GM12872 (cell line): Measurements from ENCODE around the gene HOXD12.

ENCODE experiments used
- TF ChIP-seq, protein P1 (sequence below): IDR thresholded peaks from 3 replicates; pipeline ENCODE4 v1.5.1; 2011; ENCODE audit warnings: low read depth, mild to moderate bottlenecking, low read length, moderate library complexity; ENCODE audit not compliant: insufficient read depth

Gene HOXD12

DNA sequence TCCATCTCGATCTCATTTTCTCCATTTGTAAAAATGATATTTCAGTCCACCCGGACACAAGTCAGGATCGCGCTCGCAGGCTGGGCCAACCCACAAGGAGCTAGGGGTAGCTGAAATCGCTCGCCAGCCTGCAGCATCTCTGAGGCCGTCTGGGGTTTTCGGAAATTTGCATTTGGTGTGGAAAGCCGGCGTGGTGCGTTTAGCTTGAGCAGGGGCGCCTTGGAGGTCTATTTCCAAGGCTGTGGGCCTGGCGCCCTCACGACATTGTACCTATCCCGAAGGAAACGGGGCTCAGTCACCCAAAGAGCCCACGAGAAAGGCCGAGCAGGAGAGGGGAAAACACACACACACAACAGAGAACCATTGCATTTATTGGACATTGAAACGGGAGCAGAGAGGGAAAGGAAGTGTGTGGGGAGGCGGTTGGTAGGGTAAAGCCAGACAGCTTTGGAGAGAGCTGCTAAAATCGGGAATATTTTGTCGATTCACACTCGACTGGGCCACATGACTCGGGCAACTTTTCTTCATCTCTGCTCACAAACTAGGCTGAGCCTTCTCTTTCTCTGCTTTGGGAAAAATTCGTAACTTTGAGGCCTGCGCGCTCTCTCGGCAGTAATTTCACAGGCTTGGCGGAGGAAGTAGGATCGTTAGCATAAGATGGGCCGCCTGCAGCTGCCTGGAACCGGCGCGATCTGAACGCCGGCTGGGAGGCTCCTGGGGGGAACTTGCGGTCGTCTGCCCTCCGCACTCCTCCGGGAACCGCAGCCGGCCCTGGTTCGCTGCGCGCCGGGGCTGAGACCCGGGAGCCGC lies 28.8 kb downstream of the HOXD12 start:
- TF ChIP-seq, protein P1, sequence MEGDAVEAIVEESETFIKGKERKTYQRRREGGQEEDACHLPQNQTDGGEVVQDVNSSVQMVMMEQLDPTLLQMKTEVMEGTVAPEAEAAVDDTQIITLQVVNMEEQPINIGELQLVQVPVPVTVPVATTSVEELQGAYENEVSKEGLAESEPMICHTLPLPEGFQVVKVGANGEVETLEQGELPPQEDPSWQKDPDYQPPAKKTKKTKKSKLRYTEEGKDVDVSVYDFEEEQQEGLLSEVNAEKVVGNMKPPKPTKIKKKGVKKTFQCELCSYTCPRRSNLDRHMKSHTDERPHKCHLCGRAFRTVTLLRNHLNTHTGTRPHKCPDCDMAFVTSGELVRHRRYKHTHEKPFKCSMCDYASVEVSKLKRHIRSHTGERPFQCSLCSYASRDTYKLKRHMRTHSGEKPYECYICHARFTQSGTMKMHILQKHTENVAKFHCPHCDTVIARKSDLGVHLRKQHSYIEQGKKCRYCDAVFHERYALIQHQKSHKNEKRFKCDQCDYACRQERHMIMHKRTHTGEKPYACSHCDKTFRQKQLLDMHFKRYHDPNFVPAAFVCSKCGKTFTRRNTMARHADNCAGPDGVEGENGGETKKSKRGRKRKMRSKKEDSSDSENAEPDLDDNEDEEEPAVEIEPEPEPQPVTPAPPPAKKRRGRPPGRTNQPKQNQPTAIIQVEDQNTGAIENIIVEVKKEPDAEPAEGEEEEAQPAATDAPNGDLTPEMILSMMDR = no peak

DNA sequence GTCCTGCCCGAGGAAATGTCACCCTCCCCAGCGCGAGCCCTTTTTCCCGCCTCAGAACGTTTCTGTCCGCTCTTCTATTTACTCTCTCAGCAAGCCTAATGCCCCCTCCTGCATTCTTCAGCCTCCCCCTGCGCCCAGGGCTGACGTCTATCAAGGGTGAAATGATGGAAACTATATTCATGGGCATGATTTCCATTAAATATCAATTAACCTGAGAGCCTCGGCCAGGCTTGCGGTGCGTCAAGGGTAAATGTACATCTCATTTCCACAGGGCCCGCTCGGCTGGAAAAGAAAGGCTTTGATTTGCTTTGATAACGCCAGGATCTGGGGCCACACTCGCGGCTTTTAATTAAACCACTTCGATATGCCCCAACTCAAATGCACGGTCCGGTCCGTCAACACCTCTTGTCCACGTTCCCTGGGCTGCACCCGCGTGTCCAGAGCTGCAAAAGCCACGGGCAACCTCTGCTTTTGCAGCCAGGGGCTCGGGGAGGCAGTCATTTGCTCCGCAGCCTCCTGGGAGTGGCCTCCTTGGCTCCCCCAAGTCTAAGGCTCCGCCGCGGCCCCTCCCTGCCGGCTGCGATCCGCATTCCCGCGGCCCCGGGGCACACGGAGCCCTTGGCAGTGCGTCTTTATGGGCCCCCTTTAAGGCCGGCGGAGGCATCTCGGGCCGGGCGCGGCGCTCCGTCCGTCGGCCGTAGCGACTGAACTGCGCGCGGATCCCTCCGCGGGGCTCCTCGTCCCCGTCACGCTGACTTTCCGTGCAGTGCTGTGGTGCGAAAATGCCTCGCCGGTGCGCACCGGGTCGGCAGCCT lies 29.6 kb downstream of the HOXD12 start, which contains the start of gene HOXD8:
Gene HOXD8, plus strand, starts transcription at position 724 of the 815 bp plus-strand sequence. CDS start 662 bp downstream, outside the sequence.
- TF ChIP-seq, protein P1 = no peak

DNA sequence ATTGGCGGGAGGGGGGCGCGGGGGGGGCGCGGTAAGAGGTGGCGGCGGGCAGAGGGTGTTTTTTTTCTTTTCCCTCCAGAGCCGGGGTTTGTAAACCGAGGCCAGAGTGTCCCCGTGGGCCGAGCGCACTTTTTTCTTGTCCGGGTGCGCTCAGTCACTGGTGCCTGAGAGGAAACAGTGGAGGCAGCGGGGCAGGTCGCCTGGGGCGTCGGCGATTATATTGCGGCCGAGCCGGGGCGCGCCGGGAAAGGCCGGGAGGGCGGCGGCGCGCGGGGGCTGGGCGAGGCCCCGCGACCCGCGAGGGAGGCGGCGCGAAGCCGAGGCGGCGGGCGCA lies 30.2 kb downstream of the HOXD12 start:
- TF ChIP-seq, protein P1 = no peak

DNA sequence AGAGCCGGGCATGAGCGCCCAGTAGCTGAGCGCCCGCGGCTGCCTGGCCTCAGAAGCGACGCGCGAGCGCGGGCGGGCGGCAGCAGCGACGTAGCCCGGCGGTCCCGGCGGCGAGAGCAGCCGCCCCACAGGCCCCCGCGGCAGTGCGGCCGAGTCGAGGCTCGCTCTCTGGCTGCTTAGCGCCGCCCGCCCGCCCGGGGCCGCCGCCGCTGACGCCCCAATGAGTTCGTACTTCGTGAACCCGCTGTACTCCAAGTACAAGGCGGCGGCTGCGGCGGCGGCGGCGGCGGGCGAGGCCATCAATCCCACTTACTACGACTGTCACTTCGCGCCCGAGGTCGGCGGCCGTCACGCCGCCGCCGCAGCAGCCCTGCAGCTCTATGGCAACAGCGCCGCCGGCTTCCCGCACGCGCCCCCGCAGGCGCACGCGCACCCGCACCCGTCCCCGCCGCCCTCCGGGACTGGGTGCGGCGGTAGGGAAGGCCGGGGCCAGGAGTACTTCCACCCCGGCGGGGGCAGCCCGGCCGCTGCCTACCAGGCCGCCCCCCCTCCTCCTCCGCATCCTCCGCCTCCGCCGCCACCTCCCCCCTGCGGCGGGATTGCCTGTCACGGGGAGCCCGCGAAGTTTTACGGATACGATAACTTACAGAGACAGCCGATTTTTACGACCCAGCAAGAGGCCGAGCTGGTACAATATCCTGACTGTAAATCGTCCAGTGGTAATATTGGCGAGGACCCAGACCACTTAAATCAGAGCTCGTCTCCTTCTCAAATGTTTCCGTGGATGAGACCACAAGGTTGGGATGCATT lies 30.8 kb downstream of the HOXD12 start:
- TF ChIP-seq, protein P1 = no peak

DNA sequence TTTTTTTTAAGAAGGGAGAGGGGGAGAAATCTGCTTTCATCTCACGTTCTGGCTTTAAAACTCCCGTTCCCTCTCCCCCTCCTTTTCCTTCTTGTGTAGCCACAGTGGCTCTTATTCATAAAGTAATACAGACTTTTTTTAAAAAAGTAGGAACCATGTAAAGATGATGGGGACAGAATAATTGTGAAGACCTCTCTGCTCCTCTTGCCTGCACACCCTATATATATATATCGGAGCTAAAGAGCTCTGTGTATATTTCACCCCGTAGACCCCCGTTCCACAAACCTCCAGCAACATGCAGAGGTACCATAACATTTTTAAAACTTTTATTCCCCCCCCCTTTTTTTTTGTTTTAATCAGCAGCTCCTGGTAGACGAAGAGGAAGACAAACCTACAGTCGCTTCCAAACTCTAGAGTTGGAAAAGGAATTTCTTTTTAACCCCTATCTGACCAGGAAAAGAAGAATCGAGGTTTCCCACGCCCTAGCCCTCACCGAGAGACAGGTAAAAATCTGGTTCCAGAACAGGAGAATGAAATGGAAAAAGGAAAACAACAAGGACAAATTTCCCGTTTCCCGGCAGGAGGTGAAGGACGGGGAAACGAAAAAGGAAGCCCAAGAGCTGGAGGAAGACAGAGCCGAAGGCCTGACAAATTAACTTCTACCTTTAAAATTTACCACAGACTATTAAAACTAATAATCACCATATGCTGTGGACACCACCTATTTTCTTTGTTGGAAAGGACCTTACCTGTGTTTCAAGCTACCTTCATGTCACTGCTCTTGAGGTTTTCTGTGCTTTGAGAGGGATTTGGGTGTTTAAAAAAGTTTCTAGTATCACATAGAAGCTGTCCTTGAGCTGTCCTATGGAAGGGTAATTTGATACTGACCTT lies 31.6 kb downstream of the HOXD12 start:
- TF ChIP-seq, protein P1 = no peak

DNA sequence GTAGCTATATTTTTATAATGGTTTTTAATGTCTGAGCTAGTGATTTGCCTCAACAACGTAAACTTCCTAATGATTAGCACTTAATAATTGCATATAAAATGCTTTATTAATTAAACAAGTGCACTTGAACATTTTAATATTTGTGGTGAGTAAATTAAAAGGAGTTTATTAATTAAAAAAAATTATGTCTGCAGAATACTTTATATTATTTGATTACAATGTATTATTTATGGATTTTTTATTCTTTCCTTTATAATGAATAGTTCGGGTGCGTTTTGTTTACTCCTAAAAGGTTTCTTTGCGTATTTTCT lies 32.2 kb downstream of the HOXD12 start:
- TF ChIP-seq, protein P1 = no peak
